ENCODE measurements around the gene KLK8. TPM values are rescaled to one million over a fixed set of nuclear protein-coding genes. Genes with fewer than 3 reads are reported as not detected.

Gene KLK8
- not detected for total RNA-seq

- TF ChIP-seq CTCF (IDR thresholded peaks at IDR 0.05; ENCODE audit: low read depth) = no peak
Measured at GRCh38 chr19:51001515-51001914, at the start of gene KLK8. TSS of gene KLK8 (minus strand) at chr19:51001604. CDS start at chr19:51001167, 437 bp downstream.

GRCh38 chr19:51047031-51047335 lies 45.6 kb upstream of the KLK8 start:
- no peak for TF ChIP-seq CTCF (IDR thresholded peaks at IDR 0.05; ENCODE audit: low read depth)

DNA sequence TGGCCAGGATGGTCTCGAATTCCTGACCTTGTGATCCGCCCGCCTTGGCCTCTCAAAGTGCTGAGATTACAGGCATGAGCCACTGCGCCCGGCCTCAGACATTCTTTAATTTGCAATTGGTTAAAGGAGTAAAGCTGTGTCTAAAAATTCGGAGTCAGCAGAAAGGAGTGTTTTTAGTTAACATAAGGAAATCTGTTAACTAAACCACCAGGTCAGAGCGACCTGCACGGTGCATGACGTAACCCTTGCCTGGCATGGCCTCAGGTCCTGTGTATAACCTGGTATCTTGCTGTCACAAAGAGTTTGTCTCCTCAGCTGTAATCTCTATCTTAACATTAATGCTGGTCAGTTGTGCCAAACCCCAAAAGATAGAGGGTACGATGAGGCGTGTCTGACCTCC lies 42.9 kb upstream of the KLK8 start:
- no peak for TF ChIP-seq CTCF (IDR thresholded peaks at IDR 0.05; ENCODE audit: low read depth)

DNA sequence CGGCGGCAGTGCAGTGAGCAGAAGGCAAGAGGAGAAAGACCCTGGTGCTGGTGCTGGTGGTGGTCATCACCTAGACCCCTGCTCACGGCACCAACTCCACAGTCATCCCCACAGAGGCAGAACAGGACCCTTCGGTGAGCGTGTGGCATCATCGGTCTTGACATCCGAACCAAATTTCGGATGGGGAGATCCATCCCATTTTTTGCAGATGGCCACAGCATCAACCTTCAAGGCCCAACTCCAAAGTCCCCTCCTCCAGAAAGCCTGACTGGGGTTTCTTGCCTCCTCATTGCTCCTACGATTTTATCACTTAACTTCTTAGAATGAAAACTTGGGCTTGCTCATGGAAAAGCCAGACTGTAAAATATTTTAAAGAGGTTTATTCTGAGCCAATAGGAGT lies 42.1 kb upstream of the KLK8 start:
- TF ChIP-seq CTCF (IDR thresholded peaks at IDR 0.05; ENCODE audit: low read depth) = no peak

GRCh38 chr19:51040151-51040550 lies 38.7 kb upstream of the KLK8 start:
- no peak for TF ChIP-seq CTCF (IDR thresholded peaks at IDR 0.05; ENCODE audit: low read depth)

DNA sequence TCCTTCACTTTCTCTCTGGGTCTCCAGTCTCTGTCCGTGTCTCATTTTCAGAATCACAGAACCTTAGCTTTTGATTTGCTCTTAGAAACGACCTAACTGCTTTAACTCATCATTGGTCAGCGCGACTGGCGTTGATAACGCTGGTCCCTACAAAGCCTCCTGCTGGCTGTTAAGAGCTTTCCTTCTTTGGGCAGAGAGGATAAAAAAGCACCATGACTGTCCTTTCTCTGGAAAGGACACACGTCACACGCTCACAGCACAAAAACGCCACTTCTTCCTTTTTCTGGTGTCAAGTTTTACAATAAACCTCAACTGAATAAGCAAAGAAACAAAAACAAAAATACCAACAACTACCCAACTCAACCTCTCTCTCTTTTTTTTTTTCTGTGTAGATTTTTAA lies 35.1 kb upstream of the KLK8 start:
- TF ChIP-seq CTCF (IDR thresholded peaks at IDR 0.05; ENCODE audit: low read depth) = no peak

DNA sequence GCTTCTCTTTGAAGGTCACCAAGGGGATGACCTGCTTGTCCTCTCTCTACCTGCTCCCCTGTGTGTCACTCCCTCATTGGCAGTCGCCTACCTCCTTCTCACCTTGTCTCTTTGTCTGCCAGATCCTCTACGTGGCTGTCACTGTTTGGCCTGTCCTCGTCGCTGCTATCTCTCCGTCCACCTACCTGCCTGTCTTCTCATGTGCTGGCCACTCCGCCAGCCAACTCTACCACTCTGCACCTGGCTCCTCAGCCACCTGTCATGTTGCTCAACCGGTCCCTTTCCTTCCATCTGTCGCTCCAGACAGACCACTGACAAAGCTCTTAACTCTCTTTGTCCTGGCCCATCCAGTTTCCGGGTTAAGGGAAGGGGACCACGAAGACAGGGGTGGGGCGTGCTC lies 33.3 kb upstream of the KLK8 start, which contains the start of gene KLK12:
TSS of gene KLK12 (minus strand) at position 299 of the 400 bp plus-strand sequence. CDS start 381 bp downstream, outside the sequence.
- TF ChIP-seq CTCF (IDR thresholded peaks at IDR 0.05; ENCODE audit: low read depth) = no peak

- no peak for TF ChIP-seq CTCF (IDR thresholded peaks at IDR 0.05; ENCODE audit: low read depth)
Measured at GRCh38 chr19:51031880-51032225, 30.4 kb upstream of the KLK8 start.

Data from subcutaneous adipose tissue (tissue), 4 donors.